HG02943 (cell line): ENCODE data around the gene LRBA.

Experiments
- ATAC-seq: cut with Tn5 transposase; IDR thresholded peaks from one replicate; pipeline ENCODE4 v1.9.1; 2021; ENCODE audit warnings: mild to moderate bottlenecking, low read depth, moderate library complexity; ENCODE audit not compliant: unreplicated experiment

The LRBA gene

GRCh38 chr4:150820409-150820808 is 194.7 kb downstream of the LRBA start:
- no peak for ATAC-seq

GRCh38 chr4:150818661-150819060 is 196.4 kb downstream of the LRBA start:
- ATAC-seq, result no peak

- ATAC-seq, result no peak
These were observed 197.1 kb downstream of the LRBA start for GRCh38 chr4:150817804-150818528.

- no peak for ATAC-seq
These were observed 198.1 kb downstream of the LRBA start for GRCh38 chr4:150817017-150817416.

GRCh38 chr4:150816491-150816890 is 198.6 kb downstream of the LRBA start:
- no peak for ATAC-seq

GRCh38 chr4:150814873-150815272 is 200.2 kb downstream of the LRBA start:
- ATAC-seq, result no peak

- no peak for ATAC-seq
These were observed 209.7 kb downstream of the LRBA start for GRCh38 chr4:150805183-150806025.

GRCh38 chr4:150801833-150802232 is 213.3 kb downstream of the LRBA start:
- ATAC-seq, result no peak

- ATAC-seq, result no peak
These were observed 215.9 kb downstream of the LRBA start for GRCh38 chr4:150799207-150799606.

- ATAC-seq, result no peak
These were observed 220.4 kb downstream of the LRBA start for GRCh38 chr4:150794706-150795105.

GRCh38 chr4:150789864-150790263 is 225.2 kb downstream of the LRBA start:
- no peak for ATAC-seq

- ATAC-seq, result no peak
These were observed 230.1 kb downstream of the LRBA start for GRCh38 chr4:150784939-150785338.

GRCh38 chr4:150784305-150784704 is 230.8 kb downstream of the LRBA start:
- ATAC-seq, result no peak

GRCh38 chr4:150782921-150783320 is 232.2 kb downstream of the LRBA start:
- no peak for ATAC-seq

- no peak for ATAC-seq
These were observed 232.8 kb downstream of the LRBA start for GRCh38 chr4:150782311-150782710.

GRCh38 chr4:150781191-150781590 is 233.9 kb downstream of the LRBA start:
- no peak for ATAC-seq

GRCh38 chr4:150779707-150780106 is 235.4 kb downstream of the LRBA start:
- no peak for ATAC-seq

- ATAC-seq, result no peak
These were observed 241.2 kb downstream of the LRBA start for GRCh38 chr4:150773729-150774449.

GRCh38 chr4:150773032-150773431 is 242.1 kb downstream of the LRBA start:
- ATAC-seq, result no peak

- no peak for ATAC-seq
These were observed 243.7 kb downstream of the LRBA start for GRCh38 chr4:150771382-150771781.

- no peak for ATAC-seq
These were observed 245.2 kb downstream of the LRBA start for GRCh38 chr4:150769845-150770244.
